Hematopoietic multipotent progenitor cell treated with erythropoietin and hydrocortisone succinate and interleukin-3 and kit ligand, for 15 days (in vitro differentiated cells): ENCODE data around the gene TRAPPC12.
"Not testable (repeated sequence)": the region's sequence is repeated elsewhere in the genome, so short reads cannot be mapped to it uniquely, and the experiment has no call there.

Source experiments
- DNase-seq: peaks from one replicate; pipeline ENCODE4 v3.0.0-alpha.2; 2015; ENCODE audit warnings: low spot score

The TRAPPC12 gene

DNA sequence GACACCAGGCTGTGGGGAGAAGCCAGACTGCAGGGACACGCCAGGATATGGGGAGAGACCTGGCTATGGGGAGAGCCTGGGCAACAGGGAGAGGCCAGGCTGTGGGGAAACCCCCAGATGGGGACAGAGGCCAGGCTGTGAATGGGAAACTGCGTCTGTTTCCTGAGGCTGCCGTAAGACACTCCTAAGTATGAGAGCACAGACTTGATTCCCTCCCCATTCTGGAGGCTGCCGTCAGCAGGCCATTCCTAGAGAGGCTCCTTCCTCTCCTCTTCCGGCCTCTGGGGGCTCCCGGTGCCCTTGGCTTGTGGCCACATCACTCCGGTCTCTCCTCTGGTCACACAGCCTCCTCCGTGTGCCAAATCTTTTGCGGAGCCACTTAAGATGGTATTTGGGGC is 107.5 kb downstream of the TRAPPC12 start:
- no peak for DNase-seq

DNA sequence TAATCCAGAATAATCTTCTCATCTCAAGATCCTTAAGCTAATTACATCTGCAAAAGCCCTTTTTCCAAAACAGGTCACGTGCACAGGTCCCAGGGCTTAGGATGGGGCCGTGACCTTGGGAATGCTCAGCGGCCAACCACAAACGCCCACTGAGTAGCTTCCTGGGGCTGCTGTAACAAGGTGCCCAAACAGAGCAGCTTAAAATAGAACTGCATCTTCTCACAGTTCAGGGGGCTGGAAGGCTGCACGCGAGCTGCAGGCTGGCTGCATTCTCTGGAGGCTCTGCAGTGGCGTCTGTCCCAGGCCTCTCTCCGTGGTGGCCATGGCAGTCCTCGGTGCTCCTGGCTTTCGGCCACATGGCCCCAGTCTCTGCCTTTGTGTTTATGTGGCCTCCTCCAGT is 107.9 kb downstream of the TRAPPC12 start:
- DNase-seq = no peak

DNA sequence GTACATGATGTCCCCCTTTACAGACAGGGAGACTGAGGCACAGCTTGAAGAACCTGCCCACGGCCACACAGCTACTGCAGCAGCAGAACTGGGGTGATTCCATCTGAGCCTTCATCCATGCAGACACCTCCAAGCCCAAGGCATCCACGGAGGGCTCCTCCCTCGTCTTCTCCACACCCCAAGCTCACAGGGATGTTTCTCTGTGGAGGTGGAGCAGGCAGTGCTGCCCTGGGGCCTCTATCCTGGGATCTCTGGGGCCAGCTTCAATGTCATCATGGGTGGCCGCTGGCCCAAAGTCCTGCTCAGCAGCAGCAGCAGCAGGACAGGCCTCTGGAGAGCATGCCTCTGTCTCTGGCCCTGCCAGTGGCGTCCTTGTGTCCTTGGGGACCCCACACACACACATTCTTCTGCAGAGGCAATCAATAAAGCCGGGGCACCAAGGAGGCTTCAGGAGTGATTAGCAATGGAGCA is 108.6 kb downstream of the TRAPPC12 start:
- no peak for DNase-seq

DNA sequence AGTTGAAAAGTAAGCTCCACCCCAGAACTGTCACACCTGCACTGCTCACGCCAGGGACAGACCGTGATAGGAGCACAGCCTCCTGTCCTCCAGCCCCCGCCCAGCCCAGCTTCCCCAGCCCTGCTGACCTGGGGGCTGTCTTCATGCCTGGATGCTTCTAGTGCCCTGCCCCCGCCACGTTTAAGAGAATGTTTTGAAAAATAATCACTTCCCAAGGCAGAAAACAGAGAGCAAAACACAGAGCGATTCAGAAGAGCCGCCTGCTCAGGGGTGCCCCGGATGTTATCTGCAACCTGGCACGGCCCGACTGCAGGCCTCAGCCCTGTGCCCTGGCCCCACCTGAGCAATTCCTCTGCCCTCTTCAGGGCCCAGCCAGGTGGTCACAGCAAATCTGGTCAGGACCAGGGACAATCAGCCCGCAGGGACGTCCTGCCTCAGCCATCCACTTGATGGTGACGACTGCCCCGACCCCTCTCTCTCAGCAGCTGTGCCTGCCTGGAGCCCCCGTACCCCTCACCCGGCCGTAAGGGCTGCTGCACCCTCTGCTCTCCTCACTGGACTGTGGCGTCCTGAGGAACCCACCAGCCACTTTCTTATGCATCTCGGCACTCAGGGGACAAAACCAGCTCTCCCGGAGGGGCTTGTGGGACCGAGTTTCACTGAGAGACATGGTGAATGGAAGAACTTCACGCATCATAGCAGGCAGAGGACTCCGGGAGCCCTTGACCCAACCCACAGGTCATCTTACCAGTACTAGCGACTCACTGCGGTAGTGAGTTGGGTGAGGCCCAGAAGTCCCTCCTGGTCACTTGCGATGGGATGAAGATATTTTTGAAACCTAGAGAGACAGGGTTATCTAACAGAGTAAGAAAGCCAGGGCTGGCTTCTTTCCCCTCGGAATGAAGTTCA is 109.6 kb downstream of the TRAPPC12 start:
- DNase-seq = no peak

- DNase-seq = no peak
Measured at GRCh38 chr2:3489764-3490115, 110.2 kb downstream of the TRAPPC12 start.

- no peak for DNase-seq
Measured at GRCh38 chr2:3490191-3491170, 111.0 kb downstream of the TRAPPC12 start.

- no peak for DNase-seq
Measured at GRCh38 chr2:3491306-3491705, 111.8 kb downstream of the TRAPPC12 start.

DNA sequence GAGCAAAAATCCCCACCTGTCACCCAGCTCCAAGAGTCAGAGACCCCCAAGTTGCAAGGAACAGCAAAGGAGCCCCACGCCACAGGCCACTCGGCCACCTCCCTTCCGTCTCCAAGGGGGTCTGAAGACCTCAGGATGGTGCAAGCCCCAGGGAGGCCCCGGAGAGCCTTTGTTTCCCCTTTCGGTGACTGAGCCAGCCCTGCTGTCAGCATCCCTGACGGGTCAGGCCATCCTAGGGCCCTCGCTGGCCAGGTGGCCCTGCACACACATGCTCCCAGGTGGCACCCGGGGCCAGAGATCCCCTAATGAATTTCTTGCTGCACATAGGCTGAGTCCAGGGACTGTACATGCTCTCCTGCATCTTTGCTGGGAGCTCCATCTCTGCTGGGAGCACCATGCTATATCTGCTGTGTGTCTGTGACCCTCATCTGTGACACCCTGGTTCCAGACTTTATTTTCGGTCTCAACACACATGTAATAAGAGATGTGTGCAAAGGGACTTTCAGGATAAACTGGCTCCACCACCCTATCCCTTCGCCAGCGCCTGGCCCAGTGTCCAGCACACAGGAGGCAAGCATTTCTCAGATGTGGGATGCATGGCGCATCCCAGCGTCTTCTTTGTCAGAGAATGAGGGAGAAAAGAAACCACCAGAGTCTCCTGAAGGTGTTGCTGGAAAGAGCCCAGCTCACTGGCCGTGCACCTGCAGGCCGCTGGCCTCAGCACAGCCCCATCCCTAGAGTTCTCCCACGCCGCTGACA is 112.4 kb downstream of the TRAPPC12 start:
- DNase-seq = no peak

GRCh38 chr2:3492475-3492787 is 112.9 kb downstream of the TRAPPC12 start:
- not testable (repeated sequence) for DNase-seq

DNA sequence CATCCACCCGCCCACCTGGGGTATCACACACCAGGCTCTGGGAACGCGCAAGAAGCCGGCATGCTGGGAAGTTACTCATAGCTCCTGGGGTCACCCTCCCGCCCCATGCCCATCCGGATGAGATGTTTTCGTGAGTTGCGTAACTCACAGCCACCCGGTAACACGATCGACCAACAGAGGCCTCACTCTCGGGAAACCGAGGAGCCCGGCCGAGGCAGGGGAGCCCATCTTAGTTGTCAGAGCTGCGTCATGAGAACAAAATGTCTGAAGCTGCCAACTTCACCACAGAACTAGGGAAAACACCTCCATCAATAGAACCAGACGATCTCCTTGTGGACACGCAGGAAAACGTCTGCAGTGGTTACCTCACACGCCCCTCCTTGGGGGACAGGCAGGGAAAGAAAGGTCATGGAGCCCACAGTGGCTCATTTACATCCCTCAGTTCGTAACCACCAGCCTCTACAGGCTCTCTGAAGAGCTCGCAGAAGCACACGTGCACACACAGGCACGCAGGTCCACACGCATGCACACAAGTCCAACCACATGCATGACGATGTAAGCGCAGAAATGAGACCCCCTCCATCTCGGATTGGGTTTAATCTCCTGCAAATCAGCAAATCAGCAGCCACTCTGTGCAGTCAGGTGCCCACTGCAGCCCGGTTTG is 113.6 kb downstream of the TRAPPC12 start:
- no peak for DNase-seq

- DNase-seq = no peak
Measured at GRCh38 chr2:3493615-3494007, 114.1 kb downstream of the TRAPPC12 start.

DNA sequence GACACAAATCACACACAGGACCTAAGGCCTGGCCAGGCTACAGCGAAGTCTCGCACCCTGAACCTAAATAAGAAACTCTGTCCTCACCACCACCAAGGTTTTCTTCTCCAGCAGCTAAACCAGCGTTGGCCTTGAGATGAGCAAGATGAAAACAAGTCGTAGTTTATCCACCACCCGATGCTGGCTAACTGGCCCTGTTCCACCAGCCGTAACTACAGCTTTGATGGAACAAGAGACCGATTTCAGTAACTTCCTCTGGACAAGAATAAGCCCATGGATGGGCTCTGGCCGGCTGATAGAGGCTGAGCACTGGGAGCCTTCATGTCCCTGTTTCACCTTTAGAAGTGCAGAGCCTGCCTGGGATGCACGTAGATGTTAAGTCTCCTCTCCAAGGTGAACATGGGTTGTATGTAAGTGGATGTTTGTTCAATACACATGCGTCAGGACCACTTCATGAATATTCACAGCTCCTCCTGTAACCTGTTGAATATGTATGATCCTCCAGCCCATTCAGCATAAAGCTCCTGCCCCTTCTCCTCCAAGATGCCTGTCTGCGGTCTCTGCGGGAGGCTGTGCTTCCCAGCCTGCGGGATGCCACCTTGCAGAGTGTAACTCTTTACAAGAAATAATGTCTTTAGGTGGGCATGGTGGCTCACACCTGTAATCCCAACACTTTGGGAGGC is 115.6 kb downstream of the TRAPPC12 start:
- DNase-seq = no peak

GRCh38 chr2:3496708-3497080 is 117.2 kb downstream of the TRAPPC12 start:
- not testable (repeated sequence) for DNase-seq

DNA sequence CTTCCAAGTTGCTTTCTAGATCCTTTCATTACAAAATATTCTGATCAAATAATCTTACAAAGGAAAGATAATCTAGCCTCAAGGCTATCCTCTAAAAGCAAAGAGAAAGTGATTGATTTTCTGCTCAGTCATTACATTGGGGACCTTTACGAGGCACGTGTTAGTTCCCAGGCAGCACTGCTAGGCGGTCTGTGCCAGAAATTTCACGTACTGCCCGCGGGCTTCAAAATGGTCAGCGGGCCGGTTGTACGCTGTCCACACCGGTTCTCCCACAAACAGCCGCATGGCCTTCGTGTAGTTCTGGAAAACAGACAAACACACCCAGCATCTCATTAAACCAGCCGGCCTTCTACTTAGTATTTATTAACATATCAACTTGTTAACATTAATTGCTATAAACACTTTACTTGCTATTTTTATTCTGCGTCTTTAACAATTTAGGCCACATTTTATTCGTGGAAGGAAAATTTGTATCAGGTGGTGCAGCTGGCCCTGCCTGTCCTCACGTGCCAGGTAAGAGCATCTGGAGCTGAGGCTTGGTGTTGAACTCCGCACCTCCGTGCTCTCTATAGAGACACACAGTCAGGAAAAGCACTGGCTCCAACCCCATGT is 119.4 kb downstream of the TRAPPC12 start:
- no peak for DNase-seq

- DNase-seq = no peak
Measured at GRCh38 chr2:3500326-3500899, 120.9 kb downstream of the TRAPPC12 start.

DNA sequence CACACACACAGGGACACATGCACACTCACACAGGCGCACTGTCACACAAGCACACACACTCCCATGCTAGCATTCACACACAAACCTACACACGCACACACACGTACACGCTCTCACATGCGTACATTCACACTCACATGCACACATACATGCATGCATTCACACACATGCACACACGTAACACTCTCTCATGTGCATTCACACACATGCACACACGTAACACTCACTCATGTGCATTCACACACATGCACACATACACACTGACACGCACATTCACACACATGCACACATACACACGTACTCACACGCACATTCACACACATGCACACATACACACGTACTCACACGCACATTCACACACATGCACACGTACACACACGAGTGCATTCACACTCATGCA is 123.6 kb downstream of the TRAPPC12 start:
- no peak for DNase-seq

DNA sequence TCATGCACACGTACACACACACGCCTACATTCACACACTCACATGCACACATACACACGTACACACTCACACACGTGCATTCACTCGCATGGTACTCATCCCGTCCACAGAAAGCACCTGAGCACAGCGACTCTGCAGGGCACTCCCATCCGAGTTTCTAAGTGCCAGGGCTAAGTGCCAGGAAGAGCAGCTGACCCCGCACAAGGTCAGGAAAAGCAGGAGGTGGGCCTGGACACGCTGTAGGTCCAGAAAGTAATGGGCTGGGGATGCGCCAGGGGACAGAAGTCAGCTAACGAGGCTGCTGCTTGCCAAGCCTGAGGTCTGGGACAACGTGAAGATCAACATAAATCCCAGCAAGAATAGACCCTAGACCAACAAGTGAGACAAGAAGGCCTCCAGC is 124.0 kb downstream of the TRAPPC12 start:
- DNase-seq = no peak

GRCh38 chr2:3504741-3505140 is 125.2 kb downstream of the TRAPPC12 start:
- DNase-seq = no peak

- DNase-seq = no peak
Measured at GRCh38 chr2:3505771-3506170, 126.3 kb downstream of the TRAPPC12 start.

GRCh38 chr2:3512086-3512485 is 132.6 kb downstream of the TRAPPC12 start:
- DNase-seq = no peak
